GM19324 (cell line): ENCODE data around the gene SHB.

Source experiments
- ATAC-seq: cut with Tn5 transposase; IDR thresholded peaks from one replicate; pipeline ENCODE4 v1.9.1; 2021; ENCODE audit warnings: mild to moderate bottlenecking, moderate library complexity; ENCODE audit not compliant: unreplicated experiment, low FRiP score

SHB gene

DNA sequence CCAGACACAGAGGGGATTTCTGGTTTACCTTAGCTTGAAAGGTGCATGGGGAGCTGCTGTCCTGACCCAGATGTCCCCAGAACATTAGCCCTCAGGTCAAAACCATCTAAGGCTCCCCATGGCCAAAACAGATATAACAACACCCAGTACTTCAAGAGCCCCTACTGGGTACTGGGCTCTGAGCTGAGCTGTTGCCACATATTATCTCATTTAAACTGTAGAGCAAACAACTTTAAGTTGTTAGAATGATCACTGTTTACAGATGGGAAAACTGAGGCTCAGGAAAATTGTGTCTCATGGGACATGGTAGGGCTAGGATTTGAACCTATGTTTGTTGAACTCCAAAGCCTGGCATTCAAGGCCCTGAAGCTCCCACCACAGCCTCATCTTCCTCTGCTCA is 144.5 kb downstream of the SHB start:
- ATAC-seq = no peak

DNA sequence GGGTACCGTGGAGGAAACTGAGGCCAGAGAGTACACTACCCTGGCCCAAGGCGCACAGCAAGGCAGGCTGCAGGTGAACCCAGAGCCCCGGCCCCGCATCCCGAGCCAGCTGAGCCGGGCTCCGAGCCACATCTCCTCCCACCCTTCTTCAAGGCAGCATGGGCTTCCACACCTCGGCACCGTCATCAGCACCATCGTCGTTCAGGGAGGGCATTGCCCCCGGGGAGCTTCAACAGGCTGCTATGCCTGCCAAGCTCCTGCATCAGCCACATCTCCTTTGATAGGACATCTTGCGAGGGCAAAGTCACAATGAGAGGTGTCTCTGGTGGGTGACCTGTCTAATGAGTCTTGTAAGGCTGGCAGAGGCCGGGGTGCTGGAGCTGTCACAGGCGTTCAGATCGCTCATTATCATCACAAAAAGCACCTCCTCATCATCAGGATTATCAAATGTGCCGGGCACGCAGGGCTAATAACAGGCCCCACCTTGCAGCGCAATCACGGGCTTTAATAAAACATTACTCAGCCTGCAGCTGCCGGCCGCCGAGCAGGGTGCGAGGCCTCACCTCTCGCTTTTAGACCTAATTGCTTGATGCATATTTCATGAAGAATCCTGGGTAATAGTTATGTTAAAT is 145.1 kb downstream of the SHB start:
- no peak for ATAC-seq

DNA sequence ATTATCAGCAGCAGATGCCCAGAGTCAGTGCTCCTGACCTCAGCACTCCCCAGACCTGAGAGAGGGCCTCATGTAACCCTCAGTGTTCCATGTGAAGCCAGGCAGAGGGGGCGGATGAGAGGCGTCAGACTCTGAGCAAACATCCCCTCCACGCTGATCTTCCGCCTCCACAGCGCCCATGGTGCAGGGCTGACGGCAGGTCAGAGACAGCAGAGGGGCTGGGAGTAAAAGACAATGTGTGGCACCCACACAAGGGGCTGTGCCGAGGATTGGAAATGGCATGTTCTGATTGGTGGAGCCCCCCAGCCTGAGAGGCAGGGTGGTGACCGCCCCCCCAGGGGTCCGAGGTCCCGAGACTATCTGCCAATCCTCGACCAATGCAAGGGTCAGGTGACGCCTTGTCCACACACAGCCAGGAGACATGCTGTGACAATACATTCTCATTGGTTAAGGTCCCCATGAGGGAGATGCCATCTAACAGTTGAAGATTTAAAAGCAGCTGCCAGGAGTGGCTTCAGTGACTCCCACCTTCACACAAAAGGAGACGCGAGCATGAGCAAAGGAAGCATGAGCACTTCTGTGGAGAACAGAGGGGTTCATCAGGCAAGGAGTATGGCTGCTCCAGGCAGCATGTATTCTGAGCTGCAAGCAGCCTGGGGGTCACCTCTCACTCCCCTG is 145.8 kb downstream of the SHB start:
- no peak for ATAC-seq

GRCh38 chr9:37922363-37923117 is 146.5 kb downstream of the SHB start:
- ATAC-seq = no peak

DNA sequence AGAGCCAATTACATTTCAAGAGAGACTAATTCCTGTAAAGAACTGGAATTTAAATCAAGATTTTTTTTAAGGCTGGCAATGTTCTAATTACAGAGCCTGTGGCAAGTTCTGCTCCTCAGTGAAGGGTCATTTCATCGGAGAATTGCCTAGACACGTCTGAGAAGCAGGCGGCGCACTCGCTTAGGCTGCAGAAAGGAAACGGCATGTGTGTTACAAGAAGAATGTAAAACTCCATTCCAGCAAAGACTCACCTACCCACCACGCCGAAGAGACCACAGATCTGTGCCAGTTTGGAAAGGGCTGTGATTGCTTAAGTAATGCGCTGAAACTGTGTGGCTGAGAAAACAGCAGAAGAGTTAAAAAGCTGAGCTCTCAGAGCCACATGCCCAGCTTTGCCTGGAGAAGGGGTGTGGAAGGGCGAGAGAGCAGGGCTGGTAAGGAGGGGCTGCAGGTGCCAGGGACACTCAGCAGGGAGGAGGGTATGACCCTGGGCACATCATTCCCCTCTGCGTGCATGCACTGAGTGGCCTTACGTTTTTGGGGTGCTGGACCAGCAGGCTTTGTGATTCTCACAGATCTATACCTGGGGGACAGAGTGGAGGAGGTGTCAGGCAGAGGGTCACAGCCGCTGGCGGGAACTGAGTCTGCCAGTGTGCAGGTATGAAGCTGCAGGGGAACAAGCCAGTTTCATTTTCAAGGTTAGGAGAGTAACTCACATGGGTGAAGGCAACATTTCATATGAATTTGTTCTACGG is 147.3 kb downstream of the SHB start:
- ATAC-seq = no peak

DNA sequence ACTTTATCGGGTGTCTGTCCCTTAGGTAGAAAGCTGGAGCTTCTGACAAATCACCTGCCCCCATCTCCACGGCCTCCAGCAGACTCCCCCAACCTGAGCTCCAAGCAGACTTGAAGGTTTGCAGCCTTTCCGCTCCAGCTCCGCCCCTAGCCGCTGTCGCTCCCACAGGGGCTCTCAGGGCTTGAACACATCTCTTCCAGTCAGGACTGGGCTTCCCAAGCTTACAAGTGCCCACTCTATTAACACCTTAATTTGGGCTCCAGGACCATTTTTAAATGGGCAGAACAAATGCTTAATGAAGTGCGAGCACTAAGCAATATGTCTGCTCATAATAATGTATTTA is 147.9 kb downstream of the SHB start:
- ATAC-seq = no peak

GRCh38 chr9:37920471-37921167 is 148.4 kb downstream of the SHB start:
- ATAC-seq = no peak

- no peak for ATAC-seq
Measured at GRCh38 chr9:37919956-37920335, 149.1 kb downstream of the SHB start.

DNA sequence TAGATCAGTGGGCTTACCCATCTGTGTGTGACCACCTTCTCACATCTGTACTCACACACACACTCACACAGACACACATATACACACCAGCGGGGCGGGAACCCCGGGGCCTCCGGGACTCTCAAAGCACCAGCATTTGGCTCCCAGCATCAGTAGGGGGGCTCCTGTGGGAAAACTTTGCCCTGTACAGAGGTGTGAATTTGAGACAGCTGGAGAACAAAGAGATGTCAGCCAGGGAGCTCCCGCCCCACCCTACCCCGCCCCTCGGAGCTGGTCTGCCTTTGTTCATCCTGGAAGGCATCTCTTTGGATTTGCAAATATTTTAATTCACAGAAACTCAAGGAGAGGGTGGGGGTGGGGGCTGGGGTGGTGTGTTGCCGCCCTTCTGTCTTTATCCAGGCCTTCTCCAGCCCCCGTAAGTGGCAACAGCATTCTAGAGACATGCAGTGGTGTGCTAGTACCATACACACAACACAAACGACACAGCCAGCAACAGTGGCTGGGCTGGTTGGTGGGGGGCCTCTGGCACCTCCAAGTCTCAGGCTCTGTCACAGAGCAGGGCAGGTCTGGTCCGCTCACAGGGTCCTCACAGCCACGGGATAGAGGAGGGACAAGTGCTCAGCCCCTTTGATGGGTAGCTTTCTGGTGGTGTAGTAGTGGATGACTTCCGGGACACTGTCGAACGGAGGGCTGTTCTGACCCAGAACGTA is 149.6 kb downstream of the SHB start:
- ATAC-seq = no peak

GRCh38 chr9:37918665-37919170 is 150.3 kb downstream of the SHB start:
- ATAC-seq = no peak

DNA sequence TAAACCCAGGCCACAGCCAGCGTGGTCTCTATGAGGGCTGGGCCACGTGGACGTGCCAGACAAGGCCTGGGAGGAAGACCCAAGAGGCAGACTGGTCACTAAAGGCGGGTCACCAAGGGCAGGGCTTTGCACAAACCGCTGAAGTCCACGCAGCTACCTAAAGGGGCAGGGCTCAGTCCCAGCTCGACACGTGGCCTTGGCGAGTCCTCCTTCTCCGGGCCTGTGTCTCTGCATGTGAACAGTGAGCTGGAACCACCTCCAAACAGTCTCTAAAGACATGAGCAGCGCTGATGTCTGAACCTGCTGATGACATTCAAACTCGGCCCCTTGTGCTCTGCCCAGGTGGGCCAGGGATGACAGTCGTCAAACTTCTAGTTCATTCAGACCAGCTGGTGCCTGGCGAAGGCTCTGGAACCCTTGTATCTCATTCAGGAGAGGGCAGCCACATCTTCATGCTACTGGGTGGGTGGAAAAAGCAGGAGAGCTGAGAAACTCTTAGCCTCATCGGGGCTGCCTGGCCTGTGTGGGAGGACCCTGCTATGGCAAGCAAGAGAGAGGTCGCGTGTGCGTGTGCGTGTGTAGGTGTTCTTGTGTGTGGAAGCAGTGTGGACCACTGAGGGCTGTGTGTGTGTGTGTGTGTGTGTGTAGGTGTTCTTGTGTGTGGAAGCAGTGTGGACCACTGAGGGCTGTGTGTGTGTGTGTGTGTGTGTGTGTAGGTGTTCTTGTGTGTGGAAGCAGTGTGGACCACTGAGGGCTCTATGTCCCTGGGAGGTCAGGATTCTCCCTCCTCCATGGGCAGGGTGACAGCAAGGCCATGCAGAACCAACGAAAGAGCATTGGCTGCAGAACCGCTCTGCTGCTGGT is 151.0 kb downstream of the SHB start:
- ATAC-seq = no peak

DNA sequence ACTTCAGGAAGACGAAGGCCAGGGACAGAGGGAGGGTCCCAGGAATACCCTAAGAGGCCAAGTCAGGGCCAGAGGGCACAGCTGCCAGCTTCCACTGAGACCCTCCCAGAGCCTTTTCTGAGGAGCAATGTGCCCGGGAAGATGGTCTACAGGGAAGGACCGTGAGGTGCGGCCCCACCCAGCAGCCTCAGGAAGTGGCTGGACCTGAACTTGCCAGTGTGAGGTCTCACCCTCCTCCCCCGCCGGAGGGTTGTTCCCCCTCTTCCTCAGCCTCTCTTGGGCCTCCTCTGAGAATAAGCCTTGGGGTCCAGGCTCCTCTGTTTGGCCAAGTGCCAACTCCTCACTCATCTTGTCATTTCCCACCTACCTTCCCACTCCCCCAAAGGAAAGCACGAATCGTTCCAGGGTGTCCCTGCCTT is 151.7 kb downstream of the SHB start:
- ATAC-seq = no peak

DNA sequence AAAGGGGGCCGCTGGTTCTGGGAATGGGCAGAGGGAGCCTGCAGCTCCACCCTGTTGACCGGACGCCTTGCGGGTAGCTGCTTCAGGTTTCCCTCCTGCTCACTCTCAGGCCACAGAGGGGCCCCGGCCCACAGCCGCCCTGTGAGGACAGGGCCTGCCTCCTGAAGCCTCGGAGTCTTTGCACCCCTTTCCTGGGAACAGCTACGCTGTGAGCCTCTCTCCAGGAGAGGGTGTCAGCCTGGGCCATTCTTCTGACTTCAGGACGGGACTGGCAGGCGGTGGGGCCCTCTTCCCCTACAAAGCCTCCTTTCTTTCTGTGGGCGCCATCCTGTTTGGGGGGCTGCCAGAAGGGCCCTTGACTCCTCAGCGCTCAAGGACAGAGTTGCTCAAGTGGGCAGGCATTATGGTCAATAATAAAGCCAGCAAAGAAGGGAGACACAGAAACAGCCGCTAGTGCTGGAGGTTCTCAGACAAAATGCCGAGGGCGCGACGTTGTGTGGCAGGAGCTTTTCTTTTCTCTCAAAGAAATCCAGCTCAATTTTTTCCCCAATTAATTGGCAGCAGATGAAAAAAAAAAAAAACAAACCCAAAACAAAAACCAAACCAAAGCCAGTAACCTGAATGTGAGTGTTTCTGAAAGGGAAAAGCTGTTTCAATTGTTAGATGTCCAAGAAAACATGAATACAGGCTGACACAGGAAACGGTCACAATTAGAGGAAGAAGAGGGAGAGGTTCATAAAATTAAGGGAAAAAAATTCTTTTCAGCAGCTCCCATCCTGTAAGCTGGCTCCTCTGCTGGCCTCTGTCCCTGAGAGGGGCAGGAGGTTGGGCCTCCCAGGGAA is 152.3 kb downstream of the SHB start:
- no peak for ATAC-seq

DNA sequence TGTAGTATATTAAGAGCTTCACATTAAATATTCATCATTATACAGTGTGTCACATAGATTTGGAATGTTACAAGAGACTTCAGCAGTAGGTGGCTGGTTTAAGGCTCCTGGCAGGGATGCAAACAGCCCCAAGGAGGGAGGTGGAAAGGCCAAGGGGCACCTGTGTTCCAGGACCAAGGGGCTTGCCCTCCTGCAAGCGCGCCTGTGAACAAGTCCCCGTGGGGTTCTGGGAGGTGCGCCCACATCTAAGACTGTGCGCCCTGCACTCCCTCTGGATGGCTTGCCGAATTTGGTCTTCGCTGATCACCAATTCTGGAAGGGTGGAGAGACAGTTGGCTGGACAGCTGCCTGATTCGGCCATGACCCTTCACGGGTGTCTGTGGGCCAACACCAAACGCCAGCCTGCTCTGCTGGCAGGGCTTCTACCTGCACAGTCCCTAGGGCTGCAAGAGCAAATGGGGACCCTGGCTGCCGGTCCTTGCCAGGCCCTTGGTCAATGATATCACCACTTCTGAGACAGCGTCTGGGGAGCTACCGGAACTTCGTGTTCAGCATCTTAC is 153.0 kb downstream of the SHB start:
- ATAC-seq = no peak

GRCh38 chr9:37914701-37915358 is 154.2 kb downstream of the SHB start:
- ATAC-seq = no peak

DNA sequence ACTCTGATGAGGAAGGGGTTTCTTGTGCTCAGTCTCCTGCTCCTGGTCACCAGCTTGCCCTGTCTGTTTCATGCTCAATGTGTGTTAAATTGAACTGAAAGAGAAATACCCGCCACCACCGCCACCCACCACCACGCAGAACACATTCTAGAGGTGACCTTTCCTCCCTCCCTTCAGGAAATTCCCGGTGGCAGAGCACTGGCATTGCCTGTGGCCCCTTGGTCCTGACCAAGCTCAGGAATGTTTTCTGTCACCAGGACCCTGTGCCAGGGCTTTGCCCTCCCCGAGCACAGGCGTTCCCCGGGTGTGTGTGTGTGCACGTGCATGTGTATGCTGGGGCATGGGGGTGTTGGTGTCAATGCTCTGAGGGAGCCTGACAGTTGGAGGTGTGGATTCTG is 154.9 kb downstream of the SHB start:
- no peak for ATAC-seq

DNA sequence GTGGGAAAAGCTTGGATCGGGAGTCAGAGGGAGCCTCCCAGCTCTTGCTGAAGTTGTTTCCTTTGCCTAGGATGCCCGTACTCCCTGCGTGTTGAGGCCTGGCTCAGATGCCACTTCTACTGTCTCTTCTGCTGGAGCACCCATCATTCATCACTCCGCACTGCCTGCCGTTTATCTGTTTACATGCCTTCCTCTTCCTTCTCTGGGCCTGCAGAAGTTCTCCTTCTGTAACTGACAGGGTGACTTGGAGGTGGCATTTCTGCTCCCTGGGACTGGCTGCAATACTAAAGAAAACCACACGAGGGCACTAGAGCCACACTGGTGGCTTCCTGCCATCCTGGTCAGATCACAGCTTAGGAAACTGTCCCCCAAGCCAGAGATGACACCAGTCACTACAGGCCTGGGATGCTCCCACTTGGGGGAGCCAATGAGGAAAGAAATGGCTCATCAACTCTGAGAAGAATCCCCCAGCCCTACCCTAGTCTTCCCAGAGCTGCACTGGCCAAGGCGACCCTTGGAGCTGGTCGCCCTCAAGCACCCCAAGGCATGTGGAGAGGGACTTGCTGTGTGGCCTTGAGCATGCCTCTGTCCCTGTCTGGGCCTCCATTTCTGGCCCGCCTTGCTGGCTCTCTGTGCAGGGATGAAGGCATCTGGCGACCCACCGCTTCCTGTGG is 155.4 kb downstream of the SHB start:
- ATAC-seq = no peak
